H9 (cell line): ENCODE data around the gene SGTA. TPM values are rescaled to one million over a fixed set of nuclear protein-coding genes. Genes with fewer than 3 reads are reported as not detected.

Source experiments
- DNase-seq: peaks from one replicate; pipeline ENCODE4 v3.0.0-alpha.2; 2017
- H2AFZ ChIP-seq: one replicate; pipeline ENCODE4 v1.6.1; 2013; ENCODE audit warnings: mild to moderate bottlenecking, low read length, control low read depth, moderate library complexity
- H2AK5ac ChIP-seq: 2 replicates; pipeline ENCODE4 v1.6.1; 2013; ENCODE audit warnings: low read length, control low read depth, mixed read lengths; ENCODE audit not compliant: insufficient read length
- H2BK120ac ChIP-seq: one replicate; pipeline ENCODE4 v1.6.1; 2013; ENCODE audit warnings: low read depth, mild to moderate bottlenecking, low read length, control low read depth, inconsistent platforms; ENCODE audit not compliant: poor library complexity, severe bottlenecking
- H2BK12ac ChIP-seq: 2 replicates; pipeline ENCODE4 v1.6.1; 2013; ENCODE audit warnings: low read length, control low read depth, mixed read lengths, low read depth; ENCODE audit not compliant: insufficient read length
- H2BK15ac ChIP-seq: 2 replicates; pipeline ENCODE4 v1.6.1; 2013; ENCODE audit warnings: low read depth, low read length, control low read depth
- H2BK20ac ChIP-seq: one replicate; pipeline ENCODE4 v1.6.1; 2013; ENCODE audit warnings: low read depth, mild to moderate bottlenecking, low read length, control low read depth, inconsistent platforms; ENCODE audit not compliant: poor library complexity, severe bottlenecking
- H2BK5ac ChIP-seq: 2 replicates; pipeline ENCODE4 v1.6.1; 2013; ENCODE audit warnings: low read length, control low read depth, mixed read lengths; ENCODE audit not compliant: insufficient read length
- H3K14ac ChIP-seq: 2 replicates; pipeline ENCODE4 v1.6.1; 2013; ENCODE audit warnings: low read length, control low read depth; ENCODE audit not compliant: insufficient read depth
- H3K18ac ChIP-seq: 2 replicates; pipeline ENCODE4 v1.6.1; 2013; ENCODE audit warnings: low read depth, mild to moderate bottlenecking, mixed read lengths, low read length, control low read depth; ENCODE audit not compliant: insufficient read length
- H3K23ac ChIP-seq: 2 replicates; pipeline ENCODE4 v1.6.1; 2013; ENCODE audit warnings: low read length, control low read depth, mixed read lengths, low read depth; ENCODE audit not compliant: insufficient read length
- H3K23me2 ChIP-seq: 2 replicates; pipeline ENCODE4 v1.6.1; 2013; ENCODE audit warnings: low read depth, mild to moderate bottlenecking, mixed read lengths, low read length, control low read depth; ENCODE audit not compliant: insufficient read length, poor library complexity, severe bottlenecking
- H3K27ac ChIP-seq: 2 replicates; pipeline ENCODE4 v1.5.1; 2013; ENCODE audit warnings: low read length, control low read depth, mixed read lengths, low read depth; ENCODE audit not compliant: insufficient read length
- H3K27me3 ChIP-seq: 2 replicates; pipeline ENCODE4 v1.6.1; 2013; ENCODE audit warnings: low read length, control low read depth, inconsistent platforms; ENCODE audit not compliant: insufficient read depth
- H3K4ac ChIP-seq: 2 replicates; pipeline ENCODE4 v1.6.1; 2013; ENCODE audit warnings: low read depth, mild to moderate bottlenecking, control low read depth, inconsistent platforms, low read length, moderate library complexity
- H3K4me1 ChIP-seq: 2 replicates; pipeline ENCODE4 v1.6.1; 2013; ENCODE audit warnings: low read length, control low read depth, inconsistent platforms; ENCODE audit not compliant: insufficient read depth
- H3K4me2 ChIP-seq: 2 replicates; pipeline ENCODE4 v1.6.1; 2013; ENCODE audit warnings: low read length, control low read depth, mixed read lengths; ENCODE audit not compliant: insufficient read length, insufficient read depth
- H3K56ac ChIP-seq: 2 replicates; pipeline ENCODE4 v1.6.1; 2013; ENCODE audit warnings: low read depth, mild to moderate bottlenecking, mixed read lengths, low read length, control low read depth; ENCODE audit not compliant: insufficient read length
- H3K79me1 ChIP-seq: 2 replicates; pipeline ENCODE4 v1.6.1; 2013; ENCODE audit warnings: low read depth, mild to moderate bottlenecking, moderate library complexity, low read length, control low read depth, inconsistent platforms; ENCODE audit not compliant: insufficient read depth, poor library complexity, severe bottlenecking
- H3K79me2 ChIP-seq: 2 replicates; pipeline ENCODE4 v1.6.1; 2013; ENCODE audit warnings: low read length, control low read depth, inconsistent platforms; ENCODE audit not compliant: insufficient read depth
- H3K9ac ChIP-seq: 2 replicates; pipeline ENCODE4 v1.6.1; 2013; ENCODE audit warnings: low read length, control low read depth, mixed read lengths; ENCODE audit not compliant: insufficient read length; ENCODE audit errors: extremely low read depth
- H3K9me3 ChIP-seq: one replicate; pipeline ENCODE4 v1.6.1; 2013; ENCODE audit warnings: low read depth, low read length, inconsistent platforms; ENCODE audit not compliant: control insufficient read depth
- H3T11ph ChIP-seq: one replicate; pipeline ENCODE4 v1.6.1; 2013; ENCODE audit warnings: mild to moderate bottlenecking, low read length, control low read depth, inconsistent platforms
- H4K20me1 ChIP-seq: one replicate; pipeline ENCODE4 v1.6.1; 2013; ENCODE audit not compliant: control insufficient read depth, insufficient read length, insufficient read depth
- H4K5ac ChIP-seq: 2 replicates; pipeline ENCODE4 v1.6.1; 2013; ENCODE audit warnings: low read depth, mild to moderate bottlenecking, mixed read lengths, low read length, control low read depth; ENCODE audit not compliant: insufficient read length
- H4K8ac ChIP-seq: replicated peaks from 2 replicates; pipeline ENCODE4 v1.6.1; 2013; ENCODE audit warnings: low read length, control low read depth, mixed read lengths, low read depth; ENCODE audit not compliant: insufficient read length
- H4K91ac ChIP-seq: 2 replicates; pipeline ENCODE4 v1.6.1; 2013; ENCODE audit warnings: low read depth, mild to moderate bottlenecking, moderate library complexity, mixed read lengths, low read length, control low read depth; ENCODE audit not compliant: insufficient read length
- H3K27ac Mint-ChIP-seq, 3 experiments: 2 replicates in 2 of 3; 3 replicates in 1 of 3; pipeline ENCODE4 v1.8.0; 2020 to 2021; ENCODE audit warnings: mixed read lengths in 3 of 3, mild to moderate bottlenecking in 1 of 3, moderate library complexity in 1 of 3
- H3K27me3 Mint-ChIP-seq: 2 replicates; pipeline ENCODE4 v1.8.0; 2021; ENCODE audit warnings: low read depth, mild to moderate bottlenecking, moderate library complexity, mixed read lengths
- H3K36me3 Mint-ChIP-seq, 3 experiments: 2 replicates in 2 of 3; 3 replicates in 1 of 3; pipeline ENCODE4 v1.8.0; 2020 to 2021; ENCODE audit warnings: low read depth in 3 of 3, mixed read lengths in 3 of 3; ENCODE audit not compliant: insufficient read depth in 1 of 3
- H3K4me1 Mint-ChIP-seq, 2 experiments: 2 replicates each; pipeline ENCODE4 v1.8.0; 2020; ENCODE audit warnings: mixed read lengths in 2 of 2
- H3K4me3 Mint-ChIP-seq, 2 experiments: 2 replicates in 1 of 2; 3 replicates in 1 of 2; pipeline ENCODE4 v1.8.0; 2020 to 2021; ENCODE audit warnings: mild to moderate bottlenecking in 2 of 2, mixed read lengths in 2 of 2, moderate library complexity in 1 of 2
- H3K9me3 Mint-ChIP-seq, 2 experiments: 2 replicates in 1 of 2; 3 replicates in 1 of 2; pipeline ENCODE4 v1.8.0; 2020; ENCODE audit warnings: mild to moderate bottlenecking in 2 of 2, mixed read lengths in 2 of 2, moderate library complexity in 1 of 2
- WGBS: extraction: QIAGEN DNeasy Blood & Tissue Kit; methylation state at CpG from one replicate; pipeline ENCODE4 v1.1.7; 2013; ENCODE audit warnings: missing lambda C conversion rate, low lambda C conversion rate, mixed read lengths; ENCODE audit not compliant: insufficient read length; ENCODE audit errors: extremely low coverage; 5-methylcytosine and 5-hydroxymethylcytosine counted together
- total RNA-seq: library from RNA; stranded (reverse); gene quantifications from 2 replicates; pipeline ENCODE4 v1.2.1, GENCODE V29; 2021
- TF ChIP-seq, protein P1 (sequence below): fragments of 200-600 bp; sonication (generic); conservative IDR thresholded peaks from 3 replicates; pipeline ENCODE4 v1.8.0; 2021; ENCODE audit warnings: antibody characterized with exemption, mild to moderate bottlenecking

SGTA gene
- total RNA-seq, 1 experiment from 2014 or later, result 102 TPM

DNA sequence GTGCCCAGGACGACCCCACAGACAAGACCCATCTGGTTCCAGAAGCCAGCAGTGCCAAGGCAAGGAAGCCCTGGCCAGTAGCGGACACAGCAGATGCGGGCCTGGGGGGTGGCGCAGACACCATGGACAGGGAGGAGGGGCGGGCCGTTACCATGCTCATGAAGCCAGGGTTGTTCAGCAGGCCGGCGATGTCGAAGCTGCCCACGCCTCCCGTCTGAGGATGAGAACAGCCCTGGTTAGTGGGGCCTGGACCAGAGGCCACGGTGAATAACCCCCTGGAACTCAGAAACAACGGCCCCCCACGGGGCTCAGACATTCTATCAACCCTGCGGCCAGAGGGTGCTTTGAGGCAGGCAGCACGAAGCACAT lies 21.8 kb downstream of the SGTA start:
- H3K36me3 Mint-ChIP-seq, result peaks cover 21 to 74% (median 69%) of the 10 kb centered on the region in 3 experiments; a peak in 6 of 7 replicates
- Histone ChIP-seq H3K4me2 (no peak overlapping the region), H3K23ac (no peak overlapping the region), H3K18ac (no peak overlapping the region), H2BK15ac (no peak overlapping the region), H2AFZ (no peak overlapping the region), H3K4me1 (no peaks in the 10 kb centered on the region), H2BK120ac (no peak overlapping the region), H3K27me3 (no peaks in the 10 kb centered on the region), H3T11ph (no peak overlapping the region), H2BK12ac (no peak overlapping the region), H3K27ac (no peak overlapping the region), H3K79me2 (no peaks in the 10 kb centered on the region), H3K14ac (no peak overlapping the region), H2BK20ac (no peak overlapping the region), H3K23me2 (no peaks in the 10 kb centered on the region), H3K56ac (no peak overlapping the region), H4K20me1 (no peaks in the 10 kb centered on the region), H4K5ac (no peak overlapping the region), H3K4ac (no peak overlapping the region), H3K9me3 (no peaks in the 10 kb centered on the region), H2AK5ac (no peak overlapping the region), H3K9ac (no peak overlapping the region), H4K8ac (no peak overlapping the region), H2BK5ac (no peak overlapping the region), H4K91ac (no peak overlapping the region), H3K79me1 (no peaks in the 10 kb centered on the region)
- no peaks in the 10 kb centered on the region for H3K27me3 Mint-ChIP-seq
- H3K4me1 Mint-ChIP-seq, result no peaks in the 10 kb centered on the region
- H3K4me3 Mint-ChIP-seq, result no peak overlapping the region
- H3K27ac Mint-ChIP-seq, result no peak overlapping the region
- H3K9me3 Mint-ChIP-seq, result no peaks in the 10 kb centered on the region
- TF ChIP-seq, protein P1, sequence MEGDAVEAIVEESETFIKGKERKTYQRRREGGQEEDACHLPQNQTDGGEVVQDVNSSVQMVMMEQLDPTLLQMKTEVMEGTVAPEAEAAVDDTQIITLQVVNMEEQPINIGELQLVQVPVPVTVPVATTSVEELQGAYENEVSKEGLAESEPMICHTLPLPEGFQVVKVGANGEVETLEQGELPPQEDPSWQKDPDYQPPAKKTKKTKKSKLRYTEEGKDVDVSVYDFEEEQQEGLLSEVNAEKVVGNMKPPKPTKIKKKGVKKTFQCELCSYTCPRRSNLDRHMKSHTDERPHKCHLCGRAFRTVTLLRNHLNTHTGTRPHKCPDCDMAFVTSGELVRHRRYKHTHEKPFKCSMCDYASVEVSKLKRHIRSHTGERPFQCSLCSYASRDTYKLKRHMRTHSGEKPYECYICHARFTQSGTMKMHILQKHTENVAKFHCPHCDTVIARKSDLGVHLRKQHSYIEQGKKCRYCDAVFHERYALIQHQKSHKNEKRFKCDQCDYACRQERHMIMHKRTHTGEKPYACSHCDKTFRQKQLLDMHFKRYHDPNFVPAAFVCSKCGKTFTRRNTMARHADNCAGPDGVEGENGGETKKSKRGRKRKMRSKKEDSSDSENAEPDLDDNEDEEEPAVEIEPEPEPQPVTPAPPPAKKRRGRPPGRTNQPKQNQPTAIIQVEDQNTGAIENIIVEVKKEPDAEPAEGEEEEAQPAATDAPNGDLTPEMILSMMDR, result no peak
- no peak for DNase-seq
- no CpG with 5 or more reads among the region's 16 CpGs for WGBS
